Activated CD4-positive, alpha-beta T cell treated with anti-CD3 and anti-CD28 coated beads for 1 hour (primary cell): ENCODE measurements around the gene ACAD10.

Experiments used
- DNase-seq: peaks from one replicate; pipeline ENCODE4 v3.0.0-alpha.2; 2020

ACAD10 gene

GRCh38 chr12:111780166-111780565, 94.3 kb downstream of the ACAD10 start:
- no peak for DNase-seq

- no peak for DNase-seq
These were observed 94.8 kb downstream of the ACAD10 start for GRCh38 chr12:111780615-111781014.

- no peak for DNase-seq
These were observed 95.3 kb downstream of the ACAD10 start for GRCh38 chr12:111781085-111781658.

GRCh38 chr12:111783046-111783445, 97.2 kb downstream of the ACAD10 start:
- DNase-seq, result no peak

GRCh38 chr12:111784953-111785352, 99.1 kb downstream of the ACAD10 start:
- DNase-seq, result no peak

GRCh38 chr12:111785651-111786050, 99.8 kb downstream of the ACAD10 start:
- no peak for DNase-seq

- no peak for DNase-seq
These were observed 102.4 kb downstream of the ACAD10 start for GRCh38 chr12:111788178-111788654.

GRCh38 chr12:111789779-111790178, 103.9 kb downstream of the ACAD10 start:
- DNase-seq, result no peak

GRCh38 chr12:111791507-111791906, 105.7 kb downstream of the ACAD10 start:
- no peak for DNase-seq

GRCh38 chr12:111792155-111792855, 106.5 kb downstream of the ACAD10 start:
- DNase-seq, result no peak

- no peak for DNase-seq
These were observed 107.0 kb downstream of the ACAD10 start for GRCh38 chr12:111792856-111793235.

- no peak for DNase-seq
These were observed 112.3 kb downstream of the ACAD10 start for GRCh38 chr12:111798182-111798581.

- DNase-seq, result no peak
These were observed 113.9 kb downstream of the ACAD10 start for GRCh38 chr12:111799758-111800157.

- DNase-seq, result no peak
These were observed 117.3 kb downstream of the ACAD10 start for GRCh38 chr12:111803038-111803626.

GRCh38 chr12:111803851-111804250, 118.0 kb downstream of the ACAD10 start:
- DNase-seq, result no peak

- DNase-seq, result no peak
These were observed 120.5 kb downstream of the ACAD10 start for GRCh38 chr12:111806304-111806703.
